ENCODE measurements around the gene SAMHD1.

- TF ChIP-seq CTCF (conservative IDR thresholded peaks at IDR 0.05; ENCODE audit: low read length): no peak
- TF ChIP-seq EZH2phosphoT487 (IDR thresholded peaks at IDR 0.05; ENCODE audit: borderline replicate concordance, low read depth, low read length): no peak
These were observed 34.3 kb downstream of the SAMHD1 start for GRCh38 chr20:36917240-36917639.
